Urinary bladder (tissue), 4 donors: ENCODE results near the gene SFSWAP. TPM values are rescaled to one million over a fixed set of nuclear protein-coding genes. Genes with fewer than 3 reads are reported as not detected.
"Not testable (repeated sequence)": the region's sequence is repeated elsewhere in the genome, so short reads cannot be mapped to it uniquely, and the experiment has no call there.

ENCODE experiments used
- DNase-seq: peaks from one replicate; pipeline ENCODE4 v3.0.0-alpha.2; 2015; ENCODE audit errors: extremely low spot score
- H3K27ac ChIP-seq: one replicate; pipeline ENCODE4 v1.5.1; 2013; ENCODE audit warnings: low read depth, mild to moderate bottlenecking, moderate library complexity
- H3K36me3 ChIP-seq: one replicate; pipeline ENCODE4 v1.6.1; 2013; ENCODE audit warnings: mild to moderate bottlenecking, moderate library complexity; ENCODE audit not compliant: insufficient read depth
- H3K4me1 ChIP-seq: one replicate; pipeline ENCODE4 v1.6.1; 2013; ENCODE audit warnings: mild to moderate bottlenecking, moderate library complexity; ENCODE audit not compliant: insufficient read depth
- H3K4me3 ChIP-seq: one replicate; pipeline ENCODE4 v1.5.1; 2013; ENCODE audit warnings: low read depth, low read length
- WGBS: extraction: QIAGEN DNeasy Blood & Tissue Kit; methylation state at CpG from one replicate; pipeline ENCODE4 v1.1.7; 2013; 5-methylcytosine and 5-hydroxymethylcytosine counted together
- polyA plus RNA-seq: library from polyadenylated mRNA; stranded (reverse); fragments of 200-250 nt; gene quantifications from one replicate; pipeline ENCODE4 v1.2.3, GENCODE V29; 2013
- total RNA-seq: library from RNA; depleted of rRNA; stranded (reverse); fragments of >200 nt; gene quantifications from one replicate; pipeline ENCODE4 v1.2.3, GENCODE V29; 2014
- donor health status: healthy with polysubstance abuse.
- donor health status: healthy.

Gene SFSWAP
- total and polyA plus RNA-seq, 2 donors = 29.0 to 31.6 TPM

- Histone ChIP-seq H3K36me3 (peaks cover 6% of the 10 kb centered on the region), H3K4me1 (no peaks in the 10 kb centered on the region), H3K27ac (no peak overlapping the region), H3K4me3 (no peak overlapping the region)
- no peak for DNase-seq
- WGBS = 85% methylated on average over 2 of the region's 2 CpGs
These were observed 29.7 kb downstream of the SFSWAP start for GRCh38 chr12:131740626-131741025.

DNA sequence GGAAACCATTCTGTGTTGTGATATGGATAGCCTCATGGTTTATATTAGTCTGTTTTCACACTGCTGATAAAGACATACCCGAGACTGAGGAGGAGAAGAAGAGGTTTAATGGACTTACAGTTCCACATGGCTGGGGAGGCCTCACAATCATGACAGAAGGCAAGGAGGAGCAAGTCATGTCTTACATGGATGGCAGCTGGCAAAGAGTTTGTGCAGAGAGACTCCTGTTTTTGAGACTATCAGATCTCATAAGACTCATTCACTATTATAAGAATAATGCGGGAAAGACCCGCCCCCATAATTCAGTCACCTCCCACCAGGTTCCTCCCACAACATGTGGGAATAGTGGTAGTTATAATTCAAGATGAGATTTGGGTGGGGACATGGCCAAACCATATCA is 31.9 kb downstream of the SFSWAP start:
- not testable (repeated sequence) for H3K27ac ChIP-seq, H3K4me1 ChIP-seq, H3K36me3 ChIP-seq, H3K4me3 ChIP-seq, DNase-seq
- WGBS = 94% methylated on average over 3 of the region's 3 CpGs

DNA sequence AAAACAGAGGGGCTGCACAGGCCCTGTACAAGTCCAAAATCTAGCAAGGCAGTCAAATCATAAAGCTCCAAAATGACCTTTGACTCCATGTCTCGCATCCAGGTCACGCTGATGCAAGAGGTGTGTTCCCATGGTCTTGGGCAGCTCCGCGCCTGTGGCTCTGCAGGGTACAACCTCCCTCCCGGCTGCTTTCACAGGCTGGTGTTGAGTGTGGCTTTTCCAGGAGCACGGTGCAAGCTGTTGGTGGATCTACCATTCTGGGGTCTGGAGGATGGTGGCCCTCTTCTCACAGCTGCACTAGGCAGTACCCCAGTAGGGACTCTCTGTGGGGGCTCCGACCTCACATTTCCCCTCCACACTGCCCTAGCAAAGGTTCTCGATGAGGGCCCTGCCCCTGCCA is 32.5 kb downstream of the SFSWAP start:
- not testable (repeated sequence) for H3K27ac ChIP-seq, H3K36me3 ChIP-seq, DNase-seq, H3K4me3 ChIP-seq, H3K4me1 ChIP-seq
- 97% methylated on average over 8 of the region's 8 CpGs for WGBS

- H3K4me1 ChIP-seq, DNase-seq, H3K27ac ChIP-seq, H3K4me3 ChIP-seq, H3K36me3 ChIP-seq: not testable (repeated sequence)
- WGBS = 97% methylated on average over 4 of the region's 4 CpGs
These were observed 33.0 kb downstream of the SFSWAP start for GRCh38 chr12:131743880-131744279.

DNA sequence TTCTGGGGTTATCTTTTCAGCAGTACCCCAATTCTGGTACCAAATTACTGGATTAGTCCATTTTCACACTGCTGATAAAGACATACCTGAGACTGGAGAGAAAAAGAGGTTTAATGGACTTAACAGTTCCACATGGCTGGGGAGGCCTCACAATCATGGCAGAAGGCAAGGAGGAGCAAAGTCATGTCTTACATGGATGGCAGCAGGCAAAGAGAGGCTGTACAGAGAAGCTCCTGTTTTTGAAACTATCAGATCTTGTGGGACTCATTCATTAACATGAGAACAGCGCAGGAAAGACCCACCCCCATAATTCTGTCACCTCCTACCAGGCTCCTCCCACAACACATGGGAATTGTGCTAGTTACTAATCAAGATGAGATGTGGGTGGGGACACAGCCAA is 33.8 kb downstream of the SFSWAP start:
- not testable (repeated sequence) for H3K4me3 ChIP-seq, H3K36me3 ChIP-seq, DNase-seq, H3K27ac ChIP-seq, H3K4me1 ChIP-seq
- WGBS = 95% methylated on average over 1 of the region's 1 CpG

GRCh38 chr12:131745706-131746105 is 34.8 kb downstream of the SFSWAP start:
- Histone ChIP-seq H3K27ac (no peak overlapping the region), H3K4me3 (no peak overlapping the region), H3K4me1 (no peaks in the 10 kb centered on the region), H3K36me3 (peaks cover 6% of the 10 kb centered on the region)
- WGBS = 96% methylated on average over 7 of the region's 7 CpGs
- DNase-seq = no peak

- Histone ChIP-seq H3K36me3 (peaks cover 2% of the 10 kb centered on the region), H3K27ac (no peak overlapping the region), H3K4me1 (no peaks in the 10 kb centered on the region), H3K4me3 (no peak overlapping the region)
- 86% methylated on average over 12 of the region's 12 CpGs for WGBS
- DNase-seq = no peak
These were observed 36.6 kb downstream of the SFSWAP start for GRCh38 chr12:131747276-131748177.

DNA sequence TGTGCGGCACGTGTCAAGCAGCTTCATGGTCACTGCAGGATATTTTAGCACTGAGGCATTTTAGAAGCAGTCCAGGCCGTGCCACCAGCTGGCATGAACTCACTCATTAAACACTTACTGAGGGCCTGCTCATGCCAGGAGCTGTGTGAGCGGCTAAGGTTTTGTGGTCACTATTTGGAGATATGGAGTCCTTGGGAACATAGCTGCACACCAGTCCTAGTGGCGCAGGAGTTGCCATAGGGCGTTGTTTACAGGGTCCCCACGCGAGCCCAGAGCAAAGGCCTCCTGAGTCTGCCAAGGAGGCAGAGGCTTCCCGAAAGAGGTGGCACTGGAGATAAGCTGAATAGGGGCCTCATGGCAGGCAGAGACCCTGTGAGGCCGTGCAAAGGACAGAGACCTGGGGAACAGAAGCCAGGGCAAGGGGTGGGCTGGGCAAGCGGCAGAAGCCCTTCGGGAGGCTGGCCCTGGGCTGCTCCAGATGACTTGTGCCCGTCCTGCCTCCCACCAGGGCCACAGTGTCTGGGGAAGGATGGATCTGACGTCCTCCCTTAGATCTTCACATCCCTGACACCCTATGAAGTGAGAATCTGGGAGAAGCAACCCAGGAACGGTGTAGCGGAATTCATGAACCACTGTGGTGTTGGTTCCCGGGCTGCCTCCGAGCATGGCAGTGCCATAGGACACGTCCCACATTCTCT is 38.9 kb downstream of the SFSWAP start:
- Histone ChIP-seq H3K4me1 (no peaks in the 10 kb centered on the region), H3K27ac (no peak overlapping the region), H3K36me3 (peaks cover 2% of the 10 kb centered on the region), H3K4me3 (no peak overlapping the region)
- DNase-seq = no peak
- WGBS = 92% methylated on average over 19 of the region's 19 CpGs

DNA sequence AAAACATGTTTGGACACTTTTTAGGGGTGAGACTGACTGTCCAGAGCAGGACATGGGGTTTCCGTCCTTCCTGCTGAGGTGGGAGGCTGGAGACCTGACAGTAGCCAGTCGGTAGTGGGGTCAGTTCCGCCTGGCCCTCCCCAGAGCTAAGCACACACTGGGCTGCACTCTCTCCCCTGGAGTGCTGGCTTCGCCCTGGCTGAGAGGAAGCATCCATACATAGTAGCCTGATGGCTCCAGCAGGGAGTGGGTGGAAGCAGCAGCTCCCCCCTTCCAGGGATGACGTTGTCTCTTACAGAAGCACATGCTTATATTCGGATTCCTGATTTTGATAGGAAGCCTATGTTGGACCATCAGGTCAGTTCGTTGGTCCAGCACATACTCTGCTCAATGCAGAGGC is 40.4 kb downstream of the SFSWAP start:
- H3K27ac ChIP-seq = no peak overlapping the region
- H3K36me3 ChIP-seq = peaks cover 5% of the 10 kb centered on the region
- no peak overlapping the region for H3K4me3 ChIP-seq
- DNase-seq = no peak
- no peaks in the 10 kb centered on the region for H3K4me1 ChIP-seq
- 76% methylated on average over 7 of the region's 7 CpGs for WGBS

DNA sequence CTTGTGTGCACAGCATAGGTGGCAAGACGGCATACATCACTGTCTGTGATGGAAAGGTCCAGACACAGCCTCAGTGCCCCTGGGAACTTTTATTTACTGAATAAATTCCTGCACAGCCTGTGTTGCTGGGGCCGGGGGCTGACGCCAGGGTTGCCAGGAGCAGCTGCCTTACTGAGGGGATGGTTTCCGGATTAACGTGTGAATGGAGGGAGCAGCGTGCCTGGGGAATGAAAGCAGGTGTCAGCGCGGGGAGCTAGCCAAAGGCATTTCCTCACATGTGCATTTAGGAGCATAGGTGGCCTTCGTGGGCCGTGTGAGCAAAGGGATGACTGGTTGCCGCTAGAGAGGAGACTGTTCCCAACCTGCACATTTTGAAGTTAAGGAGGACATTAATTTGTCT is 41.6 kb downstream of the SFSWAP start:
- no peak for DNase-seq
- Histone ChIP-seq H3K27ac (no peak overlapping the region), H3K4me1 (no peaks in the 10 kb centered on the region), H3K36me3 (peaks cover 5% of the 10 kb centered on the region), H3K4me3 (no peak overlapping the region)
- WGBS = 79% methylated on average over 11 of the region's 11 CpGs

GRCh38 chr12:131753005-131753404 is 42.1 kb downstream of the SFSWAP start:
- H3K36me3 ChIP-seq = peaks cover 5% of the 10 kb centered on the region
- WGBS = 96% methylated on average over 20 of the region's 20 CpGs
- no peak for DNase-seq

DNA sequence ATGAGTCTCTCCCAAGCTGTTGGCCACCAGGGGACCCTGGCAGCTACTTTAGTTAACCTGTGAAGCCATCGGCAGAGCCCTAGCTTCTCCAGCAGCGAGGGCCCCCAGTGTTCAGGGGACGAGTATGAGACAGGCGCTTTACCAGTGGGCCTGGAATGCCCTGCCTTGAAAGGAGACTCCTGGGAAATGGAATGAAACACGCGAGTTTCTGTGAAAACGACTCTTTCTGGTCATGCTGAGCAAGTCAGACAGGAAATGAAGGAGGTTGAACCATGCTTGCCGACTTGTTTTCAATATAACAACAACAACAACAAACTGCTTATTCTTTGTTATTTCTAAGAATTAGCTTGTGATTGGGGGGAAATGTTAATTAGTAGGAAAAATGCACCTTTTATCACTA is 42.9 kb downstream of the SFSWAP start:
- no peak overlapping the region for H3K4me3 ChIP-seq
- WGBS = 99% methylated on average over 8 of the region's 8 CpGs
- no peaks in the 10 kb centered on the region for H3K4me1 ChIP-seq
- H3K27ac ChIP-seq = no peak overlapping the region
- no peak for DNase-seq
- H3K36me3 ChIP-seq = peaks cover 7% of the 10 kb centered on the region

More at GRCh38 chr12:131753005-131753404, 42.1 kb downstream of the SFSWAP start:
- Histone ChIP-seq H3K4me3 (no peak overlapping the region), H3K4me1 (no peaks in the 10 kb centered on the region), H3K27ac (no peak overlapping the region)

- H3K4me3 ChIP-seq = no peak overlapping the region
- H3K4me1 ChIP-seq = no peaks in the 10 kb centered on the region
- peaks cover 7% of the 10 kb centered on the region for H3K36me3 ChIP-seq
- no peak for DNase-seq
- H3K27ac ChIP-seq = no peak overlapping the region
- 95% methylated on average over 17 of the region's 17 CpGs for WGBS
These were observed 43.3 kb downstream of the SFSWAP start for GRCh38 chr12:131754184-131754583.
